Measurements from ENCODE around the gene PLXNA2.

- TF ChIP-seq CTCF (IDR thresholded peaks at IDR 0.05; ENCODE audit: low read depth, low read length) (no peak), EZH2phosphoT487 (IDR thresholded peaks at IDR 0.05; ENCODE audit: low read depth) (no peak)
These were observed 195.3 kb downstream of the PLXNA2 start for GRCh38 chr1:208048904-208049303.
